D341Med (cell line): ENCODE data around the gene ATF6B.

Experiments used
- DNase-seq: peaks from one replicate; pipeline ENCODE4 v3.0.0; 2012; ENCODE audit warnings: low spot score

ATF6B gene

DNA sequence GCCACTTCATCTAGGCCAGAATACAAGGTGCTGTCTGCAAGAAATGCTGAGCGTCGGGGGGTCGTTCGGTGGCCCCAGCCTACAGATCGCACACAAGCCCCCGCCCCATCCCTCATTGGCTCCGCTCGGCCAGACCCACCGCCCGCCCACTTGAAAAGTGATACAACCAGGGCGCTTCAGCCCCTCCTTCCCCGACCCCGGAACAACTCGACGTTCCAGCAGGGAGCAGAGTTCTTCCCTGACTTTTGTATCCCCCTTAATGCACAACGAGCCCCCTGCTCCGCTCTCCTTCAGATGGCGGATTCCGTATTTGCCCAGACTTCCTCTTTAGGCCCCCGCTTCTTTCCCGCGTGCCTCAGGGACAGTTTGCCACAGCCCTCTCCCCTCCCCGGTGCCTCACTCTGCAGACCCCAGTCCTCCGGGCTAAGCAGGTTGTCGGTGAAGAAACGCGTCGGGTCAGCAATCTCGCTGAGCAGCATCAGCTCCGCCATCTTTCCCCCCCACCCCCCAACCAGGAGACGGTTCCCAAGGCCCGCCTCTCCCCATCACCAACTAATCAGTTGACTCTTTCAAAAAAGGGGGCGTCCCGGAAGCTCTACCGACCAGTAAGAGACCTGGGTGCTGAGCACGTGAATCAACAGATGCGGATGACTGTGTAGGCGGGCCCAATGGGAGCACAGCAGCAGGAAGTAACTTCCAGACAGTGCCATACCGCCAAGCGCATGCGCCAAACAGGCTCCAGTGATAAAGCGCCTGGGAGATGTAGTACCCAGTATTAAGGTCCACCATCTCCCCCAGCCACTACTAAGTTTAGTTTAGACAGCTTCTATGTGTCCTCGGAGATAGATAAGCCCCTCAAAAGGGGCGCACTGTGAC is at the start of gene ATF6B:
Gene ATF6B, minus strand, starts transcription at position 530 of the 876 bp plus-strand sequence. Its CDS starts 39 bp downstream, at position 491.
- peak; percentile 94 for DNase-seq

DNA sequence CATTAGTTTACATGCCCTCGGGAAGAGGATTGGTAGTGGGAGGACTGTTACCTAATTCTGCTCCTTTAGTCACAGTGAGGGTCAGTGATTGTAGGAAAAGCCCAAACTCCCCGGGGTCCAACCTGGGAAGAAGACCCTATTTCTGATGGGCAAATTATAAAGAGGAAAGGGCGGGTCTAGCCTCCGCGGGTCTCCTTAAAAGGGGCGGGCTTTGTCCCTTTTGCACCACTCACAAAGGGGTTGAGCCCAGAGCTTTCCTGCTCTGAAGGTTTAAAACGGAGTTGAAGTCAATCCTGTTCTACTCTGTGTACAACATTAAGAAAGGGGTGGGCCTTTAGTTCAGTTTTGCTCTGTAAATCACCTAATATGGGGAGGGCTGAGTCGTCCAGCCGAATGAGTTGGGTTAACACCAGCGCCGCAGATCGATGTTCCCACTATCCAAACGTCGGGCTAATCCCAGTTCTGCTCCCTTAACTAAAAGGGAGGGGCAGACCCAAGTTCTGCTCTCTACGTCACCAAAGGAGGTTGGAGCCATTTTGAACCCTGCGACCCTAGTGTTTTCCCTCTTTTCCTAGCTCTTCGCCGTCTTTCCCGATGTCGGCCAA is 49.2 kb upstream of the ATF6B start:
- DNase-seq = peak; percentile 65

DNA sequence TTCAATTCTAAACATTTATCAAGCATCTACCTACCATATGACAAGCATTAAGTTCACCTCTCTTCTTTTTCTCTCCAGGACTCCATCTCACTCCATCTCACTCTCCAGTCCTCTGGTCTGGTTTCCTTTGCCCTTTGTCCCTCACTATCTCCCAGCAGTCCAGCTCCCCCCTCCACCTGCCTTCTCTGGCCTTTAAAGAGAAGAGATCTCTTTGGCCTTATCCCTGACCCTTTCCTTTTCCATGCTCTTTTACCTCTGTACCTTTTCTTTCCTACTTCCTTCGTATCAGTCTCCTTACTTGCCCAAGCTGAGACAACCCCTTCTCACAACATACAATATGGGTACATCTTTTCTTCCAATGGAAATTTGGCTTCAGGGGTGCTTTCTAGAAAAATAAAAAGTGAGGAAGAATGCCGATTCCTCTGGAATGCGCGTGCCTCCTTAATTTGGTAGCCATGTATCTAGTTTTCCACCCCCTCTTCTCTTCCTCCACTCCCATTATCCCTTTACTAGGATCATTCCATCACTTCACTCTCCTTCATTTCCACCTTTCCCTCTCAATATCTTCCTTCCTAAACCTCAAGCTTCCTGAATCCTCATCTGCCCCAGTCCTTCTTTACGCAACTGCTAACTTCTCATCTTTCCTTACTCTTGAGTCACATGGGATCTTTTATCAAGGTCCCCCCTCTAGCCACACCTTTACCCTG is 48.6 kb upstream of the ATF6B start:
- no peak for DNase-seq

DNA sequence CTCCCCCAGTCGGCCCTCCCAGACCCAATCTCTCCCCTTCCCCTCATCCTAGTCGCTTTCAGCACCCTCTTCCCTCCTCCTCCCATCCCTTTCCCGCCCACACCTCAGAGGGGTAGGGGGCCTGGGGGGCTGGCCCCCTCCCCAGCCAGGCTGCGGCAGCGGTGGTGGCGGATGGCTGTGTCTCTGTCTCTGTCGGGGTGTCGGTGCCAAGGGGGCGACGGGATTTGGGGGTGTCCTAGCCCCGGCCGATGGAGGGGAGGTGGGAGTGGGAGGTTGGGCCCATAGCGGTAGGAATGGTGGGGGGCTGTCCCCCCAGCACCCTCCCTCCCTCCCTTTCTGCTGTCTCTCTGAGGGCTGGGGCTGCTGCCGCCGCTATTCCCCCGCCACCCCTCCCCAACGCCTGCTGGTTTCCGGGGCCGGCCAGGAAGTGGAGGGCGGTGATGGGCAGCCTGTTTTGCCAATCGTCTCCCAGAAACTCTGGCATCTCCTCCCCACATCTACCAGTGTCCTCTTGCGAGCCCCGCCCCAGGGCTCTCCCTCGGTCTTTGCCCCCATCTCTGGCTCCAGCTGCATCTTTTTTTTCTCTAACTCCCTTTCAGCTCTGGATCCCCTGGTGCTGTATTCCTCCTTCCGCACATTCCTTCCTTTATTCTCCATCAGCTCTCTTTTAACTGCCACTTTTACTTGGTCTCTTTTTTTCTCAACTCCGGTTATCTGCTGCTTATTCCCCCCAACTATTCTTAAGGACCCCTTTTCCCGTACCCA is 47.8 kb upstream of the ATF6B start, which contains the start of gene AGPAT1:
Gene AGPAT1, minus strand, starts transcription at position 374 of the 765 bp plus-strand sequence. CDS start 4,588 bp downstream, outside the sequence.
- peak; percentile 96 for DNase-seq

DNA sequence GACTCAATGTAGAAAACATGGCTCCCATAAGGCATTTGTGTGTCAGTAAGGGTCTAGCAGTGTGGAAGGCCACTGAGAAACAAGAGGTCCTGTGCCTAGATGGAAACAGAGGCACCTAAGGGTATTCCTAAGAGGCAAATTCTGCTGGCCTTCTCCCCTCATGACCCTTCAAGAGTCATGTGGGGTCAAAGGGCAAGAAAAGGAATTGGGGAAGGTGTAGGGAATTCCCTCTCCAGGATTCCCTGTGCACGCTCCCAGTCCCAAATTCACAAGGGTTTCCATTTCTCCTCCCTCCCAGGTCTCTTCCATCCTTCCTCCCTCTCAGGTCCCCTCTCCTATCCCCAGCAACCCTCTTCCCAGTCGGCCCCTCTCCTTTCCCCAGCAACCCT is 47.3 kb upstream of the ATF6B start:
- no peak for DNase-seq

DNA sequence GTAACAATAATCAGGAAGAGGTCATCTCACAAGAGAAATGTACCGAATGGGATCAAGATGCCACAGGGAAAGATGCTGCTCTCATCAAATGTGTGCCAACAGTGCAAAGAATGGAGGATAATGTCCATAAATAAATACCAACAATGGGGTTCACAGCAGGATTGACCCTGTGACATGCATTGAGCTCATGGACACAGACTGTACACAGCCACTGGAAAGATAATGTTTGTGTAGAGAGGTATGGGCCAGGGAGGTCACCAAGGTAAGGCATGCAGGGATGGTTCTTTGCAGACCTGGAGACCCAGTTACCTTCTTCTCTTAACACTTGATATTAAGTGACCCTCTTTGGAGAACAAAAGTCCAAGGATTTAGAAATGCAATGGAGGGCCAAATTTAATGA is 46.4 kb upstream of the ATF6B start:
- no peak for DNase-seq

DNA sequence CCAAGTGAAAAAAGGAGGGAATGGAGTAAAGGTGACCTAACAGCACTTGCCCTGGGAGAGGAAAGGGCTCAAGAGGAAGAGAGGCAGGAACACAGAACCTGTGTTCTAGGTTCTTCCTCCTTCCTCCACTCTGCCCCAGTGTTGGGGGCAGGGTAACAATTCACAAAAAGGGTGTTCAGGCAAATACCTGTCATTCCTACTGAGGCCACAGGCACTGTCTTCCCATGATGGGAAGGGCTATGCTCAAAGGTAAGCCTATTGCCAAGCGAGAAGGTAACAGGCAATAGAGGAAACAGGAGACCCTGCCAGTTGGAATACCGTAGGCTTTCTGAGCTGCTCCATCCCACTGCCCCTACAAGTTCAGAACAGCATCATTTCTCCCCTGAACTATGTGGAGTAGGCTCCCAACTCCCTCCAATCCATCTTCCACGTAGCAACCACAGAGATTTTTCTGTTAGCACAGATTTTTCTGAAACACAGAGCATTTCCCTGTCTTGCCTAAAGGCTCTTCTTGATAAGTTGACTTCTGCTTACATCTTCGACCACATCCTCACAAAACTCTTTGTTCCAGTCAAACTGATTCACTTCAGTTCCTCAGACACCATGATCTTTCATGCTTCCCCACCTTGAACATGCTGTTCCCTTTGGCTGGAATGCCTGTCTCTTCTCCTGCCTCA is 45.1 kb upstream of the ATF6B start:
- DNase-seq = no peak

DNA sequence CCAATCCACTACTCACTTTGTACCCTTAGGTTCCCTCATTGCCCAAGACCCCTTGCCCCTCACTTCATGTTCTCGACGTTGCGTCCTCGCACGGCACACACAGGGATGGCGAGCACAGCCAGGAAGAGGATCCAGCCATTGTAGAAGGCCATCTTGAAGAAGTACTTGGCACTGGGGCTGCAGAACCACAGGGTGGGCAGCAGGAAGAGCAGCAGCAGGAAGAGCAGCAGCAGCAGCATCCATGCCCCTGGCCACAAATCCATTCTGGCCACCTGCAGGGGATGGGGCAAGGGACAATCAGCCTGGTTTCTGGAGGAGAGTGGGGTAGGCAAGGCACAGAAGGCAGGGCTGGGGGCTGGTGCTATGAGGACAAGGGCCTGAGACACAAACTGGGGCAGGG is 43.2 kb upstream of the ATF6B start:
- DNase-seq = no peak

DNA sequence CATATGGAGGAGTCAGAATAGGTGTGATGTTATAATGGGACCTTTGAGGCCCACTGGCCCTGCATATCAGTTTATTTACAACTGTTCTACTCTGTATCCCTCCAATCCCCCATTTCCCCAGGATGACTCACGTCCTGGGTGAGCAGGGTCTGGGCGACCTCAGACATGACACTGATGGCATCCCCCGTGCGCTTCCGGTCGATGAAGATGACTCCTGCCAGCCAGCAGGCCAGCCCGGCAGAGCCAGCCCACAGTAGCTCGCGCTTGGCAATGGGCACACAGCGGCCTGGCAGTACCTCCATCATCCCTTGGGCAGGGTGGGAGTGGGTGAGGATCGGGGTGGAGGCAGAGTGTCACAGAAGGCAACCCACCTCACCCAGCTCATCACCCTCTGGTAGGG is 42.2 kb upstream of the ATF6B start:
- no peak for DNase-seq

DNA sequence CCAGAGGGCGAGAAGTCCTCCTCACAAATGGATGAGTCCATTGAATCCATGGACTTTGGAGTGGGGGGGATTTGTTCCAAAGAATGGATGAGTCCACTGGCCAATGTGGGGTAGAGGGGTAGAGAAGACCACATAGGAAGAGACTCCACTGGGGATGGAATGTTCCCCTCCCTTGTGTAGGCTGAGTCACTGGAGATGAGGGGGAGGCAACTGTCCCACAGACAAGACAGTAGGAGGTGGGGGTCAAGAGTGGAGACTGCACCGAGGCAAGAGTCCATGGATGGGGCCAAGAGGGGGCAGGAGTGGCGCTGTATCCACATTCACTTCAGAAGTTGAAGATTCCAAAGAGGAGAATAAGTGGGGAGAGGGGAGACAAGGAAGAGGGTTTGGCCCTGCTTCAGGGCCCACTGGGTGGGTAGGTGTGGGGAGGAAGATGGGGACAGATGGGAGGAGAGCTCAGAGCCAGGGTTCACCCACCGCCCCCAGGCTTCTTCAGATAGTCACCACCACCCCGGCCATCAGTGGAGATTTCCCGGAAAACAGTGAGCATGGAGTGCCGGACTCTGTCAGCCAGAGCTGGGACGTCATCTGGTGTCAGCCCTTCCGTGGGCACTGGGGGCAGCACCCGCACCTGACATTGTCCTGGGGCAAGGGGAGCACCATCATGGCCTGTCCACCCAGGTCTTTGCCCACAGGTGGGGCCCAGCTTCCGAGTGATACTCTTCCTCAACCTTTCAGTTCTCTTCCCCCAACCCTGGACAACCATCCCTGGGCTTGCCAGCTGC is 41.0 kb upstream of the ATF6B start:
- DNase-seq = no peak

DNA sequence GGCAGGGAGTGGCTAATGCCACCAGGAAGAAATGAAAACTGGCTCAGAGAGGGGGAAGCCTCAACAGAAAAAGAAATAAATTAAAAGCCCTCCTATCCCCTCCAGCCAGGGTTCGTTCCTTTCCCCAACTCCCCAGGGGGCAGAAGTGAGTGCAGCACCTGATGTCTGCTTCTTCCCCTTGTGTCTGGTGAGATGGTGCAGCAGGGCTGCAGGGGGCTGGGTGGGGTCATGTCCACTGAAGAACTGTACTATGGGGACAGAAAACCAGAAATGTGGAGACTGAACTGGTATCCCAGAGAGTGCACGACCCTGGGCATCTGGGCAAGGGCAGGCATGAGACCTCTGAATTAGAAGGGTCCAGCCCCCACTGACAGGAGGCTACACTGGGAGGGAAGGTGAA is 40.3 kb upstream of the ATF6B start:
- DNase-seq = no peak

DNA sequence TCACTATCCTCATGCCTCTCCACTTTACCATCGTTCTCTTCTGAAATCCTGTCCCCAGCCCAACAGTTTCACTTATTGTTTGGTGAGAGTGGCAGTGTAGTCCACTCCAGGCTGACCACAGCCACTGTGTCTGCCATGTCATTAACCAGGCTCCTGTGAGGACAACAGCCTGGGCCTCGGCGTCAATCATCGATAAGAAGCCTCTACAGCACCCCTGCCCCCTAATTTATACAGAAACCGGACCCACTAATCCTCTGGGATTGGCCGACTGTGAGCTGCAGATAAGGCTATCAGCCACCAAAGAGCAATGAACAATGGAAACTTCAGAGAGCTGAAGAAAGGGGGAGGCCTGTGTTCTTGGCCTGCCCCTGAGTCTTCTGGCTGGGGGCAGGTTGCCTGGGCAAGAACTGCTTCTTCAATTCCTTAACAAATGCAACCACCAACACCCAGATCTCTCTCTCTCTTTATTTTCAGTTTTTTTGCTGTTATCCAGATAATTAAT is 39.8 kb upstream of the ATF6B start:
- no peak for DNase-seq

DNA sequence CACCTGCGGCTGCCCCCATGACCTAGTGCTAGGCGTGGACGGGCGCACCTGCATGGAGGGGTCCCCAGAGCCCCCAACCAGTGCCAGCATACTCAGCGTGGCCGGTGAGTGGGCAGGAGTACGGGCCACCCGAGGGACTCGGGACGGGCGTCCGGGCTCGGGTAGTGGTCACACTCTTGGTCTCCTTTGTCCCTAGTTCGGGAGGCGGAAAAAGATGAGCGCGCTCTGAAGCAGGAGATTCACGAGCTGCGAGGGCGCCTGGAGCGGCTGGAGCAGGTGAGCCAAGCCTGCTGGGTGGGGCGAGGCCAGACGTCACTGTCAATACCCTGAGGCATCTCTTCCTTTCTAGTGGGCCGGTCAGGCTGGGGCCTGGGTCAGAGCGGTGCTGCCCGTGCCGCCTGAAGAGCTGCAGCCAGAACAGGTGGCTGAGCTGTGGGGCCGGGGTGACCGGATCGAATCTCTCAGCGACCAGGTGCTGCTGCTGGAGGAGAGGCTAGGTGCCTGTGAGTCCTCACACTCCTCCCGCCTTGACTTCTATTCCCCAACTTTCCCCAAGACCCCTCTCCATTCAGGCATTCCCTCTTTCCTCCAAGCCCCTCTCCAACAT is 39.2 kb upstream of the ATF6B start:
- no peak for DNase-seq

DNA sequence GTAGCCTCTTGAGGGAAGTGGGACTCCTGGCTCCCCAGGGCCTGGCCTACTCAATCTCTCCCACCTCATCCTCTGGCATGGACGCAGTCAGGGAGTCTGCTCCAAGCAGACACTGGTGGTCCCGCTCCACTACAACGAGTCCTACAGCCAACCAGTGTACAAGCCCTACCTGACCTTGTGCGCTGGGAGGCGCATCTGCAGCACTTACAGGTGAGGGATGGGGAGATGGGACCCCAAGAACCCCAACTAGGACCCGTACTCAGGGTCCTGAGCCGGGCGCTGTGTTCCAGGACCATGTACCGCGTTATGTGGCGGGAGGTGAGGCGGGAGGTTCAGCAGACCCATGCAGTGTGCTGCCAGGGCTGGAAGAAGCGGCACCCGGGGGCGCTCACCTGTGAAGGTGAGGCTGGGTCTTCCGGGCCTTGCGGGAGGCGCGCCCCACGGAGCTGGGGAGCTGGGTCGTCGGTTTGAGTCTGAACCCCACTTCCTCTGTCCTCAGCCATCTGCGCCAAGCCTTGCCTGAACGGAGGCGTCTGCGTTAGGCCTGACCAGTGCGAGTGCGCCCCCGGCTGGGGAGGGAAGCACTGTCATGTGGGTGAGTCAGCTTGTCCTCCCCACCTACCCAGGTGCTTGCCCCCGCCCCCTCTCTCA is 38.5 kb upstream of the ATF6B start:
- no peak for DNase-seq

DNA sequence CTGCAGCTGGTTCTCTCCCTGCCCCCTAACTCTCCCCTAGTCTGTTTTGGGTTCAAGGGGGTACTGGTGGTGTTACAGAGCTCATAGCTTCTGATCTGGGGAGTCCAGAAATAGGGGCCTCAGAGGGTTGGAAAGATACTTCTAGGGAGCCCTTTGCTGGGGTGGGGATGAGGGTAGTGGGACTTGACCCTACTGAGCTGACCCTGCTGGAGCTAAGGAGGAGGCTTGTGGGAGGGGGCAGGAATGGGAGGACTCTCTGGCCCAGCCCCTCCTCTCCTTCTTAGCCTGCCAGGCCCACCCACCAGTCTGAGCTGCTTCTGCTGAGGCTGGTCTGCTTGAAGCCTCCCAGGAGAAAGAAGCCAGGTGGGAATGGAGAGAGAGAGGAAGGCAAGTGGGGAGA is 36.2 kb upstream of the ATF6B start, which contains the start of gene EGFL8:
Gene EGFL8, plus strand, starts transcription at position 301 of the 400 bp plus-strand sequence. CDS start 1,571 bp downstream, outside the sequence.
- DNase-seq = no peak

DNA sequence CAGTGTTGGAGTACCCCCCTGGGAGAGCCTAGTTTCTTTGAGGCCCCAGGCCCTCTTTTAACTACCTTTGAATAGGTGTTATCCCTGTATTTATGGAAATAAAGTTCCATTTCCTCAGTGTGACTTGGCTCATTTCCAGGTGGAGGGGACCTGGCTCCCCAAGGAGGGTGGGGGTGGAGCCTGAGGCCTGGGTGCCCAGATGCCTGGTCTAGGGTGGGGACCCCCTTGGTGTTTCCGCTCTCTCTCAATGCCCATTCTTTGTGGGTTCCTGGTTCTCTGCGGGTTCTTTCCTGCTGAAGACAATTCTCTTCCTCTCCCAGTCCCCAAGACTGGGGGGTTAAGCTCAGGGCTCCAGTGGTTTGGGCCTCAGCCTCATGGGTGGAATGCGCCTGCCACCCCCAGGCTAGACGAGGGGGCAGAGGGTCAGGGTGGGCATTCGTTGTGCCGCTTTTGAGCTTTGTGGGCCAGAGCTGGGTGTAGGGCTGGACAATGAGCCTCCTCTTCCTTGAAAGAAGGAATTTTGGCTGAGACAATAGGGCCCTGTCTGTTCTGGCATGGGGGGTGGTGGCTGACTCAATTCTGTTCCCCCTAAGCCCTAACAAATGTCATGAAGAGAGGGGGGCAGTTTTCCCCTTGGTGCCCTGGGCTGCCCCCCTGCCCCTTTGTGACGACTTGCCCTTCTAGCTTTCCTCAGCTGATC is 35.7 kb upstream of the ATF6B start:
- DNase-seq = no peak

DNA sequence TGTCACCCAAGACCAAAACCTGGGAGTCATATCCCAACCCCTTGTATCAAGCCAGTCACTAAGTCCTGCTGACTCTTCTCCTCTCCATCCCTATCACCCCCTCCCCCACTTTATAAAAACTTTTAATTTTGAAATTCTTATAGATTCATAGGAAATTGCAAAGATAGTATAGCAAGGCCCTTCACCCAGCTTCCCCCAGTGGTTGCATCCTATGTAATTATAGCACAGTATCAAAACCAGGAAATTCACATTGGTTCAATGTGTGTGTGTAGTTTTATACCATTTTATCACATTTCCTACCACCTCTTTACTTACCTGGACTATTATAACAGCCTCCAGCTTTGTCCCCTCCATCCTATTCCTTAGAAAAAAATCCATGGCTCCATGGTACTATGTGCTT is 30.0 kb upstream of the ATF6B start:
- DNase-seq = no peak

DNA sequence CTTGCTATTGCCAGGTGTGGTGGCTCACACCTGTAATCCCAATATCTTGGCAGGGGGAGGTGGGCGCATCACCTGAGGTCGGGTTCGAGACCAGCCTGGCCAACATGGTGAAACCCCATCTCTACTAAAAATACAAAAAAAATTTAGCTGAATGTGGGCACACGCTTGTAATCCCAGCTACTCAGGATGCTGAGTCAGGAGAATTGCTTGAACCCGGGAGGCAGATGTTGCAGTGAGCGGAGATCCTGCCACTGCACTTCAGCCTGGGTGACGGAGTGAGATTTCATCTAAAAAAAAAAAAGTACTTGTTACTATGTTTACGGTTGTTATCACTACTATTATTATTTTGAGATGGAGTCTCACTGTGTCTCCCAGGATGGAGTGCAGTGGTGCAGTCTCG is 28.8 kb upstream of the ATF6B start:
- no peak for DNase-seq
